Left hindlimb (tissue), 1 donor: Measurements from ENCODE around the gene HHIPL1.

Source experiments
- DNase-seq: peaks from one replicate; pipeline ENCODE4 v3.0.0-alpha.2; 2018

The HHIPL1 gene

GRCh38 chr14:99644723-99645544 lies at the start of gene HHIPL1:
TSS of gene HHIPL1 (plus strand) at chr14:99645129. CDS start at chr14:99645208, 79 bp downstream.
- no peak for DNase-seq

- DNase-seq: no peak
Observed at GRCh38 chr14:99595524-99595923, 49.4 kb upstream of the HHIPL1 start.

- no peak for DNase-seq
Observed at GRCh38 chr14:99596071-99596627, 48.8 kb upstream of the HHIPL1 start.

GRCh38 chr14:99596772-99597171 lies 48.2 kb upstream of the HHIPL1 start:
- DNase-seq: no peak

- DNase-seq: no peak
Observed at GRCh38 chr14:99597911-99598600, 46.9 kb upstream of the HHIPL1 start.

- DNase-seq: no peak
Observed at GRCh38 chr14:99598774-99599173, 46.2 kb upstream of the HHIPL1 start.

- DNase-seq: no peak
Observed at GRCh38 chr14:99599393-99599792, 45.5 kb upstream of the HHIPL1 start.

GRCh38 chr14:99600232-99600888 lies 44.6 kb upstream of the HHIPL1 start:
- no peak for DNase-seq

GRCh38 chr14:99601361-99601831 lies 43.5 kb upstream of the HHIPL1 start:
- DNase-seq: no peak

- DNase-seq: no peak
Observed at GRCh38 chr14:99602054-99602787, 42.7 kb upstream of the HHIPL1 start.

- no peak for DNase-seq
Observed at GRCh38 chr14:99602788-99603415, 42.0 kb upstream of the HHIPL1 start.

GRCh38 chr14:99603471-99604277 lies 41.3 kb upstream of the HHIPL1 start, which contains the start of gene CCDC85C:
TSS of gene CCDC85C (minus strand) at chr14:99604207. CDS start at chr14:99603959, 248 bp downstream.
- no peak for DNase-seq

- peak; percentile 96 for DNase-seq
Observed at GRCh38 chr14:99604278-99604765, 40.6 kb upstream of the HHIPL1 start.

GRCh38 chr14:99604766-99605298 lies 40.1 kb upstream of the HHIPL1 start:
- DNase-seq: no peak

- DNase-seq: peak; percentile 67
Observed at GRCh38 chr14:99605299-99605961, 39.5 kb upstream of the HHIPL1 start.

- DNase-seq: no peak
Observed at GRCh38 chr14:99606359-99606758, 38.6 kb upstream of the HHIPL1 start.

GRCh38 chr14:99608591-99608990 lies 36.3 kb upstream of the HHIPL1 start:
- no peak for DNase-seq

- no peak for DNase-seq
Observed at GRCh38 chr14:99609245-99610170, 35.4 kb upstream of the HHIPL1 start.

GRCh38 chr14:99611646-99612045 lies 33.3 kb upstream of the HHIPL1 start:
- no peak for DNase-seq
